MCF 10A (cell line): ENCODE measurements around the gene TYR. TPM values are rescaled to one million over a fixed set of nuclear protein-coding genes. Genes with fewer than 3 reads are reported as not detected.

Experiments
- BruUV-seq: library from RNA; stranded (reverse); fragments of 400-500 nt; replicated peaks from 2 replicates; lab custom pipeline; 2021; lab: Mats Ljungman, UMichigan
- CTCF ChIA-PET: fragments of 300-600 bp; sonication (Branson Sonifier 250); formaldehyde crosslinking; extraction: SDS; loops from one replicate; lab custom pipeline; 2021; ENCODE audit warnings: antibody characterized with exemption, inconsistent platforms; lab: Yijun Ruan, JAX
- POLR2A ChIA-PET: fragments of 300-600, 350-650 bp; sonication (Branson Sonifier 250); formaldehyde crosslinking; extraction: SDS; loops from one replicate; lab custom pipeline; 2020; ENCODE audit warnings: antibody characterized with exemption, inconsistent platforms; lab: Yijun Ruan, JAX
- DNase-seq: peaks from one replicate; pipeline ENCODE4 v3.0.0-alpha.2; 2018; ENCODE audit not compliant: unreplicated experiment
- H3K27ac Mint-ChIP-seq: one replicate; pipeline ENCODE4 v1.8.0; 2022; ENCODE audit warnings: mild to moderate bottlenecking, low read depth, mixed read lengths; ENCODE audit not compliant: unreplicated experiment
- H3K27me3 Mint-ChIP-seq: one replicate; pipeline ENCODE4 v1.8.0; 2022; ENCODE audit warnings: mixed read lengths; ENCODE audit not compliant: insufficient read depth, unreplicated experiment
- H3K36me3 Mint-ChIP-seq: one replicate; pipeline ENCODE4 v1.8.0; 2022; ENCODE audit warnings: mild to moderate bottlenecking, moderate library complexity, mixed read lengths; ENCODE audit not compliant: insufficient read depth, unreplicated experiment
- H3K4me1 Mint-ChIP-seq: one replicate; pipeline ENCODE4 v1.8.0; 2022; ENCODE audit warnings: mixed read lengths; ENCODE audit not compliant: insufficient read depth, unreplicated experiment
- H3K4me3 Mint-ChIP-seq: one replicate; pipeline ENCODE4 v1.8.0; 2022; ENCODE audit warnings: mild to moderate bottlenecking, moderate library complexity, mixed read lengths; ENCODE audit not compliant: unreplicated experiment
- H3K9me3 Mint-ChIP-seq: one replicate; pipeline ENCODE4 v1.8.0; 2022; ENCODE audit warnings: mixed read lengths; ENCODE audit not compliant: unreplicated experiment
- intact Hi-C: fragments of 100-400 bp; cut with micrococcal nuclease; formaldehyde crosslinking; loops from 2 replicates; pipeline ENCODE4 v1.14.1; 2022
- total RNA-seq: library from RNA; stranded (reverse); gene quantifications from 2 replicates; pipeline ENCODE4 v1.2.3, GENCODE V29; 2022
- TF ChIP-seq, protein P1 (sequence below): fragments of 200-600 bp; IDR thresholded peaks from one replicate; pipeline ENCODE4 v1.8.0; 2022; ENCODE audit warnings: antibody characterized with exemption, mild to moderate bottlenecking; ENCODE audit not compliant: unreplicated experiment

The TYR gene
- total RNA-seq, 1 experiment from 2014 or later = not detected

- no peaks in the 10 kb centered on the region for H3K36me3 Mint-ChIP-seq
- ChIA-PET POLR2A (no interaction called here), CTCF (no interaction called here)
- no TSS peak for BruUV-seq
- DNase-seq = no peak
- H3K27me3 Mint-ChIP-seq = peaks cover 29% of the 10 kb centered on the region
- intact Hi-C loops = no loop called here
- H3K9me3 Mint-ChIP-seq = no peaks in the 10 kb centered on the region
- H3K27ac Mint-ChIP-seq = no peak overlapping the region
- TF ChIP-seq, protein P1, sequence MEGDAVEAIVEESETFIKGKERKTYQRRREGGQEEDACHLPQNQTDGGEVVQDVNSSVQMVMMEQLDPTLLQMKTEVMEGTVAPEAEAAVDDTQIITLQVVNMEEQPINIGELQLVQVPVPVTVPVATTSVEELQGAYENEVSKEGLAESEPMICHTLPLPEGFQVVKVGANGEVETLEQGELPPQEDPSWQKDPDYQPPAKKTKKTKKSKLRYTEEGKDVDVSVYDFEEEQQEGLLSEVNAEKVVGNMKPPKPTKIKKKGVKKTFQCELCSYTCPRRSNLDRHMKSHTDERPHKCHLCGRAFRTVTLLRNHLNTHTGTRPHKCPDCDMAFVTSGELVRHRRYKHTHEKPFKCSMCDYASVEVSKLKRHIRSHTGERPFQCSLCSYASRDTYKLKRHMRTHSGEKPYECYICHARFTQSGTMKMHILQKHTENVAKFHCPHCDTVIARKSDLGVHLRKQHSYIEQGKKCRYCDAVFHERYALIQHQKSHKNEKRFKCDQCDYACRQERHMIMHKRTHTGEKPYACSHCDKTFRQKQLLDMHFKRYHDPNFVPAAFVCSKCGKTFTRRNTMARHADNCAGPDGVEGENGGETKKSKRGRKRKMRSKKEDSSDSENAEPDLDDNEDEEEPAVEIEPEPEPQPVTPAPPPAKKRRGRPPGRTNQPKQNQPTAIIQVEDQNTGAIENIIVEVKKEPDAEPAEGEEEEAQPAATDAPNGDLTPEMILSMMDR = no peak
- no peaks in the 10 kb centered on the region for H3K4me1 Mint-ChIP-seq
- H3K4me3 Mint-ChIP-seq = no peak overlapping the region
These were observed 15.7 kb upstream of the TYR start for GRCh38 chr11:89161949-89162348.

GRCh38 chr11:89163686-89164085 lies 14.0 kb upstream of the TYR start:
- Mint-ChIP-seq H3K27ac (no peak overlapping the region), H3K36me3 (no peaks in the 10 kb centered on the region), H3K4me1 (no peaks in the 10 kb centered on the region), H3K4me3 (no peak overlapping the region), H3K9me3 (no peaks in the 10 kb centered on the region), H3K27me3 (peaks cover 46% of the 10 kb centered on the region)
- POLR2A ChIA-PET = no interaction called here
- no peak for DNase-seq
- CTCF ChIA-PET = no interaction called here
- no TSS peak for BruUV-seq
- TF ChIP-seq, protein P1 = no peak
- intact Hi-C loops = no loop called here

DNA sequence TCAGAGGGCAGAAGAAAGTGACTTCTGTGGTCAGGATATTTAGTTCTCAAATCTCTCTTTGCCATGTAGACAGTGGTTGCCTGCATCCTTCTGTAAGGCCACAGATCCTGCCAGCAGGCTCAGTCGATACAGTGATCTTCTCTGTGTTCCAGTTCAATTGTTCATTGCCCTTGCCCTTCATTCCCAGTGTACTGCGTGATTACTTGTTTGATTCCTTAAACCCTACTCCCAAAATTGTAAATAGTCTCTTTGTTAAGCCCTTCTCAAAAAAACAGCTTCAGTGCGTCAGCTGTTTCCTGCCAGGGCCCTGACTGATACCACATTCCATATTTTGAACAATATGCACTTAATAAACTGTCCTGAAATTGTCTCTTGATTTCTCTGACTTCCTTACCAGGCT lies 9.3 kb upstream of the TYR start:
- H3K27me3 Mint-ChIP-seq = peaks cover 58% of the 10 kb centered on the region
- no peak for DNase-seq
- TF ChIP-seq, protein P1 = no peak
- no peak overlapping the region for H3K4me3 Mint-ChIP-seq
- H3K36me3 Mint-ChIP-seq = no peaks in the 10 kb centered on the region
- no peaks in the 10 kb centered on the region for H3K4me1 Mint-ChIP-seq
- no peaks in the 10 kb centered on the region for H3K9me3 Mint-ChIP-seq
- H3K27ac Mint-ChIP-seq = no peak overlapping the region
- POLR2A ChIA-PET = no interaction called here
- CTCF ChIA-PET = no interaction called here
- no TSS peak for BruUV-seq
- intact Hi-C loops = no loop called here

GRCh38 chr11:89175796-89176195 lies 1.9 kb upstream of the TYR start:
- TF ChIP-seq, protein P1 = no peak
- no peak for DNase-seq
- Mint-ChIP-seq H3K4me1 (no peaks in the 10 kb centered on the region), H3K4me3 (no peak overlapping the region), H3K9me3 (no peaks in the 10 kb centered on the region), H3K36me3 (no peaks in the 10 kb centered on the region), H3K27ac (no peak overlapping the region), H3K27me3 (peaks cover 66% of the 10 kb centered on the region)
- no TSS peak for BruUV-seq
- POLR2A ChIA-PET = no interaction called here
- intact Hi-C loops = loop anchor here (10.0 kb wide), 1 partner anchor 59 kb away; no protein-coding TSS in a partner anchor
- CTCF ChIA-PET = no interaction called here
